Measurements from ENCODE around the gene GSDMA. TPM values are rescaled to one million over a fixed set of nuclear protein-coding genes. Genes with fewer than 3 reads are reported as not detected.
"Not testable (repeated sequence)": the region's sequence is repeated elsewhere in the genome, so short reads cannot be mapped to it uniquely, and the experiment has no call there.

GSDMA gene
- total RNA-seq, 2 donors from 2014 or later, result 0.17 to 0.90 TPM

DNA sequence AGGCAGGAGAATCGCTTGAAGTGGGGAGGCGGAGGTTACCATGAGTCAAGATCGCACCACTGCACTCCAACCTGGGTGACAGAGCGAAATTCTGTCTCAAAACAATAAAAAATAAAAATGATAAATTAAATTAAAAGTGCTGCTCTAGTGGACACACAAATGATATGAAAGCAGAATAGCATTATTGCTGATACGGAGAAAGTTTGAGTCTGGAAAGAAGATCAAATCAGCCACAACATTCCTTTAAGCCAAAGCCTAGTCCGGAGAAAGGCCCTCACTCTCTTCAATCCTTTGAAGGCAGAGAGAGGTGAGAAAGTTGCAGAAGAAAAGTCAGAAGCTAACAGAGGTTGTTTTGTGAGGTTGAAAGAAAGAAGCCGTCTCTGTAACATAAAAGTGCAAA is 37.4 kb downstream of the GSDMA start:
- H3K27ac ChIP-seq, result no peak overlapping the region
- H3K4me3 ChIP-seq, result no peak overlapping the region
- H3K27me3 ChIP-seq, result no peaks in the 10 kb centered on the region
- intact Hi-C loops (cut with DNase I), result no loop called here
- peaks cover 3% of the 10 kb centered on the region for H3K36me3 ChIP-seq
- no peak overlapping the region for H3K9ac ChIP-seq (ENCODE audit: low read depth in 2 of 2, low read length in 2 of 2)
- no peaks in the 10 kb centered on the region for H3K9me3 ChIP-seq
- H3K4me1 ChIP-seq, result no peaks in the 10 kb centered on the region
- no peak for DNase-seq
- TF ChIP-seq, protein P1, sequence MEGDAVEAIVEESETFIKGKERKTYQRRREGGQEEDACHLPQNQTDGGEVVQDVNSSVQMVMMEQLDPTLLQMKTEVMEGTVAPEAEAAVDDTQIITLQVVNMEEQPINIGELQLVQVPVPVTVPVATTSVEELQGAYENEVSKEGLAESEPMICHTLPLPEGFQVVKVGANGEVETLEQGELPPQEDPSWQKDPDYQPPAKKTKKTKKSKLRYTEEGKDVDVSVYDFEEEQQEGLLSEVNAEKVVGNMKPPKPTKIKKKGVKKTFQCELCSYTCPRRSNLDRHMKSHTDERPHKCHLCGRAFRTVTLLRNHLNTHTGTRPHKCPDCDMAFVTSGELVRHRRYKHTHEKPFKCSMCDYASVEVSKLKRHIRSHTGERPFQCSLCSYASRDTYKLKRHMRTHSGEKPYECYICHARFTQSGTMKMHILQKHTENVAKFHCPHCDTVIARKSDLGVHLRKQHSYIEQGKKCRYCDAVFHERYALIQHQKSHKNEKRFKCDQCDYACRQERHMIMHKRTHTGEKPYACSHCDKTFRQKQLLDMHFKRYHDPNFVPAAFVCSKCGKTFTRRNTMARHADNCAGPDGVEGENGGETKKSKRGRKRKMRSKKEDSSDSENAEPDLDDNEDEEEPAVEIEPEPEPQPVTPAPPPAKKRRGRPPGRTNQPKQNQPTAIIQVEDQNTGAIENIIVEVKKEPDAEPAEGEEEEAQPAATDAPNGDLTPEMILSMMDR (IDR thresholded peaks at IDR 0.05), result no peak

DNA sequence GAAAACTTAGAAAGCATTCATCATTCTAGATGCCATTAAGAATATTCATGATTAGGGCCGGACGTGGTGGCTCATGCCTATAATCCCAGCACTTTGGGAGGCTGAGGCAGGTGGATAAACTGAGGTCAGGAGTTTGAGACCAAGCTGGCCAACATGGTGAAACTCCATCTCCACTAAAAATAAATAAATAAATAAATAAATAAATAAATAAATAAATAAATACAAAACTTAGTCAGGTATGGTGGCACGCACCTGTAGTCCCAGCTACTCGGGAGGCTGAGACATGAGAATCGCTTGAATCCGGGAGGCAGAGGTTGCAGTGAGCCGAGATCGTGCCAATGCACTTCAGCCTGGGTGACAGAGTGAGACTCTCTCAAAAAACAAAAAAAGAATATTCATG is 38.5 kb downstream of the GSDMA start:
- H3K27ac ChIP-seq; H3K9me3 ChIP-seq; H3K27me3 ChIP-seq; intact Hi-C loops (cut with DNase I); H3K9ac ChIP-seq (ENCODE audit: low read depth in 2 of 2, low read length in 2 of 2); H3K4me3 ChIP-seq; H3K36me3 ChIP-seq; H3K4me1 ChIP-seq; DNase-seq: not testable (repeated sequence)

DNA sequence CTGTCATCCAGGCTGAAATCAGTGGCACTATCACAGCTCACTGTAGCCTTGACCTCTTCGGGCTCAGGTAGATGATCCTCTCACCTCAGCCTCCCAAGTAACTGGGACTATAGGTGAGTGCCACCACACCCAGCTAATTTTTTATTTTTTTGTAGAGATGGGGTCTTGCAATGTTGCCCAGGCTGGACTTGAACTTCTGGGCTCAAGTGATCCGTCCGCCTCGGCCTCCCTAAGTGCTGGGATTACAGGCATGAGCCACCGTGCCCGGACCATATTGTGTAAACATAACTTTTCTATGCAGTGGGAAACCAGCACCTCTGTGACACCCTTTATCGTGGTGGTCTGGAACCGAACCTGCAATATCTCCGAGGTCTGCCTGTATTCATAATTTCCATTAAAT is 41.3 kb downstream of the GSDMA start:
- Histone ChIP-seq H3K27ac (no peak overlapping the region), H3K4me1 (no peaks in the 10 kb centered on the region), H3K4me3 (no peak overlapping the region), H3K9me3 (no peaks in the 10 kb centered on the region), H3K27me3 (no peaks in the 10 kb centered on the region), H3K36me3 (no peaks in the 10 kb centered on the region), H3K9ac (ENCODE audit: low read depth in 2 of 2, low read length in 2 of 2) (no peak overlapping the region)
- TF ChIP-seq, protein P1 (IDR thresholded peaks at IDR 0.05), result no peak
- intact Hi-C loops (cut with DNase I), result no loop called here
- DNase-seq, result no peak

DNA sequence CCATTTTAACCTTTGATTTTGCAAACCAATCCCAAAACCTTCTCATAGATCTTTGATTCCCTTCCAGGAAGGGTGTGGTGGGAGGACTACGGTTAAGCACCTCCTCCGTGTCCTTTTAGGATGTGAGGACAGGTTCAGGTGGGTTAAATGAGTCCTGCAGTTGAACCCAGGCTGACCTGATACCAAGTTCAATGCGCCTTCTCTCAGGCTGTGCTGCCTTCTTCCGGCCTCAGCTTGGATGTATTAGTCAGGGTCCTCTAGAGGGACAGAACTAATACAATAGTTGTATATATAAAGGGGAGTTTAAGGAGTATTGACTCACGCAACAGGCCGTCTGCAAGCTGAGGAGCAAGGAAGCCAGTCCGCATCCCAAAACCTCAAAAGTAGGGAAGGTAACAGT is 41.9 kb downstream of the GSDMA start:
- no peaks in the 10 kb centered on the region for H3K27me3 ChIP-seq
- no peak overlapping the region for H3K4me3 ChIP-seq
- no peak for DNase-seq
- no peak overlapping the region for H3K9ac ChIP-seq (ENCODE audit: low read depth in 2 of 2, low read length in 2 of 2)
- no peaks in the 10 kb centered on the region for H3K9me3 ChIP-seq
- H3K4me1 ChIP-seq, result no peaks in the 10 kb centered on the region
- intact Hi-C loops (cut with DNase I), result no loop called here
- no peak overlapping the region for H3K27ac ChIP-seq
- no peaks in the 10 kb centered on the region for H3K36me3 ChIP-seq
- TF ChIP-seq, protein P1 (IDR thresholded peaks at IDR 0.05), result no peak

DNA sequence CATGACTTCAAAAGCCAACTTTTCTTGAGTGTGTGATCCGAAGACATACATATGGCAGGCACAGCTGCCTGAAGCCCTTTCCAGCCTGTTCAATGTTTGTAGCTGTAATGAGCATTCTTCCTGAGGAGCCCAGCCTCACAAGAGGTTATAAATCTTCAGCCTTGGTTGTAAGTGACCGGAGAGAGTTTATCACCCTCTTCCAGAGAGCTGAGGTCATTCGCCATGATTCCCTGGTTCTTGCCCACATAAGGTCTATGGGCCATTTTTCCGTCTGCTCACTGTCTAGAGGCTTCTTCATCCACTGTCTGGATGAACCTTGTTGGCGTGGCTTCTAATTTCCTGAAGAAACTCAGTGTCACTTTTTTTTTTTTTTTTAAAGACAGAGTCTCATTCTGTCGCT is 42.7 kb downstream of the GSDMA start:
- Histone ChIP-seq H3K9ac (ENCODE audit: low read depth in 2 of 2, low read length in 2 of 2) (no peak overlapping the region), H3K4me3 (no peak overlapping the region), H3K27me3 (no peaks in the 10 kb centered on the region), H3K36me3 (no peaks in the 10 kb centered on the region), H3K27ac (no peak overlapping the region), H3K4me1 (no peaks in the 10 kb centered on the region), H3K9me3 (no peaks in the 10 kb centered on the region)
- TF ChIP-seq, protein P1 (IDR thresholded peaks at IDR 0.05), result no peak
- intact Hi-C loops (cut with DNase I), result no loop called here
- no peak for DNase-seq

DNA sequence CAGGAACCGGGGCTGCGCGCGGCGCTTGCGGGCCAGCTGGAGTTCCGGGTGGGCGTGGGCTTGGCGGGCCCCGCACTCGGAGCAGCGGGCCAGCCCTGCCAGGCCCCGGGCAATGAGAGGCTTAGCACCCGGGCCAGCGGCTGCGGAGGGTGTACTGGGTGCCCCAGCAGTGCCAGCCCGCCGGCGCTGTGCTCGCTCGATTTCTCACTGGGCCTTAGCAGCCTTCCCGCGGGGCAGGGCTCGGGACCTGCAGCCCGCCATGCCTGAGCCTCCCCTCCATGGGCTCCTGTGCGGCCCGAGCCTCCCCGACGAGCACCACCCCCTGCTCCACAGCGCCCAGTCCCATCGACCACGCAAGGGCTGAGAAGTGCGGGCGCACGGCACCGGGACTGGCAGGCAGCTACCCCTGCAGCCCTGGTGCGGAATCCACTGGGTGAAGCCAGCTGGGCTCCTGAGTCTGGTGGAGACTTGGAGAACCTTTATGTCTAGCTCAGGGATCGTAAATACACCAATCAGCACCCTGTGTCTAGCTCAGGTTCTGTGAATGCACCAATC is 48.2 kb downstream of the GSDMA start:
- intact Hi-C loops (cut with DNase I), result loop anchor here (5.0 to 10.0 kb wide), 3 partner anchors 76 to 284 kb away; no protein-coding TSS in a partner anchor
- H3K27ac ChIP-seq, result not testable (repeated sequence)

DNA sequence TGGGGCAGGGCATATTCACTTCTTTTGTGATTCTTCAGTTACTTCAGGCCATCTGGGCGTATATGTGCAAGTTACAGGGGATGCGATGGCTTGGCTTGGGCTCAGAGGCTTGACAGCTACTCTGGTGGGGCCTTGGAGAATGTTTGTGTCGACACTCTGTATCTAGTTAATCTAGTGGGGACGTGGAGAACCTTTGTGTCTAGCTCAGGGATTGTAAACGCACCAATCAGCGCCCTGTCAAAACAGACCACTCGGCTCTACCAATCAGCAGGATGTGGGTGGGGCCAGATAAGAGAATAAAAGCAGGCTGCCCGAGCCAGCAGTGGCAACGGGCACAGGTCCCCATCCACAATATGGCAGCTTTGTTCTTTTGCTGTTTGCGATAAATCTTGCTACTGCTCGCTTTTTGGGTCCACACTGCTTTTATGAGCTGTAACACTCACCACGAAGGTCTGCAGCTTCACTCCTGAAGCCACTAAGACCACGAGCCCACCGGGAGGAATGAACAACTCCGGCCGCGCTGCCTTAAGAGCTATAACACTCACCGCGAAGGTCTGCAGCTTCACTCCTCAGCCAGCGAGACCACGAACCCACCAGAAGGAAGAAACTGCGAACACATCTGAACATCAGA is 49.3 kb downstream of the GSDMA start:
- H3K9me3 ChIP-seq; H3K4me3 ChIP-seq; H3K36me3 ChIP-seq; H3K27me3 ChIP-seq; DNase-seq; H3K9ac ChIP-seq (ENCODE audit: low read depth in 2 of 2, low read length in 2 of 2); H3K27ac ChIP-seq: not testable (repeated sequence)
- intact Hi-C loops (cut with DNase I), result loop anchor here (5.0 to 10.0 kb wide), 3 partner anchors 75 to 283 kb away; no protein-coding TSS in a partner anchor
- peaks cover 17% of the 10 kb centered on the region for H3K4me1 ChIP-seq

More for the DNA sequence above, 48.2 kb downstream of the GSDMA start:
- H3K4me1 ChIP-seq, result peaks cover 17% of the 10 kb centered on the region
- DNase-seq; H3K4me3 ChIP-seq; H3K9me3 ChIP-seq; H3K9ac ChIP-seq (ENCODE audit: low read depth in 2 of 2, low read length in 2 of 2); H3K36me3 ChIP-seq; H3K27me3 ChIP-seq: not testable (repeated sequence)
